GM18505 (cell line): ENCODE data around the gene KCTD16.
A peak's percentile ranks its signal among the peaks of the same experiment; 100 is the strongest.

Experiments
- ATAC-seq: cut with Tn5 transposase; IDR thresholded peaks from one replicate; pipeline ENCODE4 v1.9.1; 2021; ENCODE audit not compliant: unreplicated experiment
- POLR2A ChIP-seq: IDR thresholded peaks from 4 replicates; pipeline ENCODE4 v1.6.1; 2011; ENCODE audit warnings: borderline replicate concordance; ENCODE audit not compliant: insufficient read depth, insufficient read length; ENCODE audit errors: extremely low read depth

KCTD16 gene

GRCh38 chr5:144374637-144375036 lies 204.0 kb downstream of the KCTD16 start:
- TF ChIP-seq POLR2A, result no peak
- no peak for ATAC-seq

DNA sequence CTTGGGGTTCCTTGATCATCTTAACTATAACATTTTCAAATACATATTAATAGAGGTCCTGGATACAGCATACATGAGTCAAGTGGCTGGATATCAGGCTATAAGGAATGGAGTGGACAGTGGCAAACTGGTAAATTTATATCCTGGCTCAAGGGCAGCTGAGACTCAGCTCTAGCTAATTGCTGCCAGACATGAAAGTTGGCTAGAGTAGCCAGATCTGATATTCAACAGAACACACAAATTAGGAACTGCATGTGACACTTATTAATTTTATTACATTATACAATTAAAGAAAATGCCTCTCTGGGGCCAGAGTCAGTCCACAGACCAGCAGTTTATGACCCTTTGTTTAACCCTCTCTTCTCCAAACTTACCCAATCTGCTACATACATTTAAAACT lies 206.5 kb downstream of the KCTD16 start:
- TF ChIP-seq POLR2A, result no peak
- no peak for ATAC-seq

DNA sequence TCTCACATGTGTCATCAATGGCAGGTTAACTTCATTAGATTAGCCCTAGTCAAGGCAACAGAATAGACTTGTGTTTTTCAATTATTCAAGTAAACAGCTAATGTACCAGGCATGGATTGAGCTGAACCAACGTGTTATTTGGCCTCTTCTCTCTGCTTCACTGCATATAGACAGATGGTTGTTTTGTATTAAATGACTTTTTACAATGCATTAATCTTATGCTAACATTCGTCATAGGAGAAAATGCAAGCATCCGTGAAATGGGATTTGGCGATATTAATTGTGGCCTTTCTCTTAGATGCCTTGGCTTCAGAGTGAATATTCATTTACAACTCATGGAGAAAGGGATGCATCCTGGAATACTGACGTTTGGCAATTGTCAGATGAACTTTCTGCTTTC lies 208.0 kb downstream of the KCTD16 start:
- ATAC-seq, result no peak
- no peak for TF ChIP-seq POLR2A

GRCh38 chr5:144385597-144385996 lies 214.9 kb downstream of the KCTD16 start:
- TF ChIP-seq POLR2A, result no peak
- no peak for ATAC-seq

DNA sequence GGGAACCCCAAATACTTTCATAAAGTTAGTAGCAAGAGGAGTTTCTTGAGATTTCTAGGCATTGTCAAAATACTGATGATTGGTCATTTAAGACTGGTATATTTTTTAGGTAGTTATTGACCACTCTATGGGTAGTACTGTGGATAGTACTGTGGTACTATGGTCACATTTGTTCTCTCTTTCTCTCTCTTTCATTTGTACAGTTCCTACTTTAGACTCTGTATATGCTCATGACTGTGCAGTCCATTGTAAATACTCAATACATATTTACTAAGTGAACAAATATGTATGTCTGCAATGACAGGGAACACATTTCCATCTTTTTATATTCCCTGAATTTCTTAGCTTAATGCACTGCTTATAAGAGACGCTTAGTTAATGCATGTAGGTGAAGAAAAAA lies 215.6 kb downstream of the KCTD16 start:
- TF ChIP-seq POLR2A, result no peak
- ATAC-seq, result no peak

DNA sequence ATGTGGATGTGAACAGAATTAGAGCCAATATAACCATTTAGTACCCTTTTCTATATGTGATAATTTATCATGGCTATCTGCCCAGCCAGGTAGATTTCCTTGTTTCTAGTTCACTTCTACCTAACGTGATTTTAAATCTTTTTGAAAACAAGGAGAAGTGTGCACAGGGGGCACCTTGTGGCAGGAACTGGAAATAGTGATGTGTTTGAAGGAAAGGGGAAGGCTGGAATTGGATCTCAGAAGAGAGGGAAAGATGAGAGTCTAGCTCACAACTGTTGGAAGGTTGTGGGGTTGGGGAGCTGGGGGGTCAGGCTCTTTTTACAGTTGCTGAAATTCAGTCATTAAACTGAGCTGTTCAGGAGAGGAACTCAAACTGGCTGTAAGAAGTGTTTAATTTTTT lies 219.5 kb downstream of the KCTD16 start:
- ATAC-seq, result no peak
- TF ChIP-seq POLR2A, result no peak

DNA sequence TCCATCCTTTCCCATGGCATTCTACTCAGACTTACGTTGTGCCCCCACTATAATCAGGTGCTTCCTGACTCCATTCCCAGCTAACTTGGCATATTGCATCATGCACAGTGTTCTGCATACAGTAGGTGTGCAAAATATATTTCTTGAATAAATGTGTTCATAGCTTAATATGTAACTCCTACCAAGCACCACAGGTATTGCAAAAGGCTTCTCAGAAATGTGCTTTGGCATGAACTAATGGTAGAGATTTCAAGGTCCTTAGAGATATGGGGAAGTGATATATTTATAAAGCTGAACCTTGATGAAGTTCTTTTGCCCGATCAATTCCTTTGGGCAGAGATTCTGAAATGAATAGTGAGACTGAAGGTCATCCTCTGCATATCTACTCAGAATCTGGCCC lies 220.4 kb downstream of the KCTD16 start:
- ATAC-seq, result no peak
- TF ChIP-seq POLR2A, result no peak

DNA sequence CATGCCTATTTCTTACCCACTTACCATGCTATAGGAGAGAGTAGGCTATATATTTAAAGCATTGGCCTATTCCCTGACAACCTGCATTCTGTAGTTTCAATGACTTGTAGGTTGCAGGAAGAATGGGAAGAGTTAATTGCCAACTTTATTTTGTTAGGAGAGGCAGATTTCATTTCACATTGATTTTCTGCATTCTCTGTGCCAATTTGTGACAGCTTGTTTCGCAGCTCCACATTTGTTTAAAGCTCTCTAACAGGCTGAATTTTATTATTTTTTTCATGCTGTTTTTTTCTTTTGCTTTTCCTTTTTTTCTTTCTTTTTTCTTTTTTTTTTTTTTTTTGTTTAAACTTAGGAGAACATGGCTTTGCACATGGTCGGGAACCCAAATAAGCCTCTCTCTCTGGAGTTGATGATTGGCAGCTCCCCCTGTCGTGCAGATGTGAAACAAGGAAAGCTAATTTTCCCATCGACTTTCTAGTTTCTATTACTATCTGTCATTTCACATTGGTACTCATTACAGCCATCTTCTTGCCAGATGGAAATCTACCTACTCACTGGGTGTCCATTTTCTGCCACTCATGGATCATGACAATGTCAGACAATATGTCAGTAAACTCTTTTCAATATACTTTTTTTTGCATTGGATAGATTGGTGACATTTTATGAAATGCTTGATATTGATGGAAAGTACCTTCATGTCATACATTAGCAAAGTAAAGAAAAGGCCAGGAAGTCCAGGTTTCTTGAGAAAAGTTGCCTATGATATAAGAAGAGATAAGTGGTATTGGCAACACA lies 223.2 kb downstream of the KCTD16 start:
- no peak for ATAC-seq
- TF ChIP-seq POLR2A, result no peak

- TF ChIP-seq POLR2A, result no peak
- ATAC-seq, result peak; percentile 81
These were observed 225.0 kb downstream of the KCTD16 start for GRCh38 chr5:144395704-144396103.

- ATAC-seq, result no peak
- TF ChIP-seq POLR2A, result no peak
These were observed 232.4 kb downstream of the KCTD16 start for GRCh38 chr5:144403058-144403457.

DNA sequence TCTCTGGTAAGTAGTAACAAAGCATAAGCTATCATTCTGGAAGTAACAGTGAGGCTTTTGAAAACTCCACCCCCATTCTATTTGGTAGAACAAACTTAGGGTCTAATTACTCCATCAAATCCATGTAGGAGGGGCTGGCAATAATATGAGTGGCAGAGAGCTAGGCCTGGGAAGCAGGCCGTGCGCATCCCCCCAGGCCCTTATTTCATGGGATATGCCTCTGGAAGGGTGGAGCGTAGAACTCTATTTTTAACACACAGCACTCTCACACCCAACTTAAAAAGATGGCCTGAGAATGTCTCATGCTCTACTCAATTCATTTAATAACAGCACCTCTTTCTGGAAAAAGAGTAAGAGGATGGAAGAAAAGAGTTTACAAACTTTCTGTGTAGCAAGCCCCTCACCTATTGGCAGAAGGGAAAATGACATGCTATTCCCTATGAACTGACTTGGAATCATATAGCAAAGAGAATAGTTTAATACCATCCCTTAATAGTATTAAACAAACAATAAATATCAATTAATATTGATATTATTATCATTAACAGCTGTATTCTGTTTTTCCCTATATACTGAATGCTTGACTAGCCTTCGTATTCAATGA lies 233.2 kb downstream of the KCTD16 start:
- no peak for TF ChIP-seq POLR2A

GRCh38 chr5:144404672-144405071 lies 234.0 kb downstream of the KCTD16 start:
- no peak for TF ChIP-seq POLR2A
- ATAC-seq, result no peak

More for the DNA sequence above, 233.2 kb downstream of the KCTD16 start:
- ATAC-seq, result no peak

GRCh38 chr5:144405991-144406390 lies 235.3 kb downstream of the KCTD16 start:
- no peak for TF ChIP-seq POLR2A
- no peak for ATAC-seq

GRCh38 chr5:144406442-144406841 lies 235.8 kb downstream of the KCTD16 start:
- TF ChIP-seq POLR2A, result no peak
- no peak for ATAC-seq
